K562 (cell line): ENCODE results near the gene COL4A2.

Source experiments
- CCAR2 ChIP-seq: fragments of 200-400 bp; formaldehyde crosslinking; IDR thresholded peaks from 2 replicates; pipeline ENCODE4 v1.6.1; 2017; ENCODE audit warnings: mild to moderate bottlenecking, low read depth, low read length
- CHD4 ChIP-seq: fragments of 200-600 bp; sonication (generic); IDR thresholded peaks from 3 replicates; pipeline ENCODE4 v1.6.1; 2012; ENCODE audit warnings: low read depth, mild to moderate bottlenecking, mixed read lengths, low read length, inconsistent platforms; ENCODE audit not compliant: insufficient read depth, insufficient replicate concordance, poor library complexity, severe bottlenecking
- ETV5 ChIP-seq: sonication (generic); formaldehyde crosslinking; IDR thresholded peaks from 2 replicates; pipeline ENCODE4 v1.4.0; 2020; ENCODE audit warnings: low read depth, mild to moderate bottlenecking, missing genetic modification reagents
- FOS ChIP-seq: IDR thresholded peaks from 3 replicates; pipeline ENCODE4 v1.6.1; 2011; ENCODE audit not compliant: insufficient read length; ENCODE audit errors: extremely low read depth
- LARP7 ChIP-seq: fragments of 450-650 bp; IDR thresholded peaks from 2 replicates; pipeline ENCODE4 v1.6.1; 2016
- MAX ChIP-seq: sonication (generic); formaldehyde crosslinking; IDR thresholded peaks from 2 replicates; pipeline ENCODE4 v1.9.0; 2022; ENCODE audit warnings: mild to moderate bottlenecking, missing genetic modification reagents
- POLR2A ChIP-seq: fragments of 450-650 bp; conservative IDR thresholded peaks from 2 replicates; pipeline ENCODE4 v1.6.1; 2016
- POLR2AphosphoS2 ChIP-seq: IDR thresholded peaks from 2 replicates; pipeline ENCODE4 v1.6.1; 2012; ENCODE audit warnings: low read length, improper control_type of control experiment
- POLR2AphosphoS5 ChIP-seq: IDR thresholded peaks from 2 replicates; pipeline ENCODE4 v1.6.1; 2011; ENCODE audit warnings: mild to moderate bottlenecking, low read depth, low read length, moderate library complexity; ENCODE audit not compliant: control insufficient read depth, insufficient read depth
- YY1 ChIP-seq, 3 experiments: IDR thresholded peaks; 2 replicates each; pipeline ENCODE4 v1.6.1; 2011; ENCODE audit warnings: low read length in 2 of 3, mild to moderate bottlenecking in 2 of 3, moderate library complexity in 2 of 3, borderline replicate concordance in 1 of 3, control low read depth in 1 of 3, low read depth in 1 of 3; ENCODE audit not compliant: insufficient read depth in 3 of 3, insufficient replicate concordance in 2 of 3, control insufficient read depth in 1 of 3, insufficient read length in 1 of 3; ENCODE audit errors: extremely low read depth in 1 of 3
- ZKSCAN8 ChIP-seq: fragments of 200-800 bp; sonication (Bioruptor generic); IDR thresholded peaks from 2 replicates; pipeline ENCODE4 v1.6.1; 2016; ENCODE audit warnings: missing genetic modification characterization, missing compliant biosample characterization
- TF ChIP-seq, protein P1 (sequence below): fragments of 450-650 bp; IDR thresholded peaks from 2 replicates; pipeline ENCODE4 v1.6.1; 2018; ENCODE audit warnings: mild to moderate bottlenecking, low read depth; ENCODE audit not compliant: partially characterized antibody
- TF ChIP-seq, protein P2 (sequence below): IDR thresholded peaks from 3 replicates; pipeline ENCODE4 v1.6.1; 2011; ENCODE audit warnings: borderline replicate concordance, mild to moderate bottlenecking, moderate library complexity; ENCODE audit not compliant: insufficient read length; ENCODE audit errors: extremely low read depth

DNA sequence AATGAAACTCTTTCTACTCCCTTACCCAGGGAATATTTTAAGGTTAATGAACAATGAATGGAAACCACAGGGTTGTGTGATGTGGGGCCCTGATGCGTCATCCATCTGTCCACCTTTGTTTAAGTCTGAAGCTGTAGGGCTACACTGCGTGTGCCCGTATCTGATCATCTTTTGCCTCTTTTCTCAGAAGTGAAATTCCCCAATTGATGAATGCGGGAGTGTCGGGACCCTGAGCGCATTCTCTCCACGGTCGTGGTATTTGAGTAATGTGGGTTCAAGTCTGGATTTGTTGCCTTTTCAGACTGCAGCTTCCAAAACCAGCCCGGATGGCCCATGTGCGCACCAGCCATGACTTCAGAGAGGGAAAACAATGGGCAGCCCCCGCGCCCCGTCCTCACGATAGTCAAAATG, 112.3 kb downstream of the COL4A2 start:
- TF ChIP-seq ZKSCAN8 (no peak), POLR2AphosphoS2 (no peak), ETV5 (CRISPR knock-in tag) (no peak), MAX (CRISPR knock-in tag) (no peak), CCAR2 (no peak), POLR2A (no peak), CHD4 (no peak), LARP7 (no peak), YY1 (IDR thresholded peaks at IDR 0.05; ENCODE audit: borderline replicate concordance in 1 of 3, control insufficient read depth in 1 of 3, extremely low read depth in 1 of 3, insufficient read depth in 3 of 3, insufficient read length in 1 of 3, insufficient replicate concordance in 2 of 3, low read depth in 1 of 3, low read length in 2 of 3) (no peak), POLR2AphosphoS5 (no peak), FOS (no peak)
- TF ChIP-seq, protein P1, sequence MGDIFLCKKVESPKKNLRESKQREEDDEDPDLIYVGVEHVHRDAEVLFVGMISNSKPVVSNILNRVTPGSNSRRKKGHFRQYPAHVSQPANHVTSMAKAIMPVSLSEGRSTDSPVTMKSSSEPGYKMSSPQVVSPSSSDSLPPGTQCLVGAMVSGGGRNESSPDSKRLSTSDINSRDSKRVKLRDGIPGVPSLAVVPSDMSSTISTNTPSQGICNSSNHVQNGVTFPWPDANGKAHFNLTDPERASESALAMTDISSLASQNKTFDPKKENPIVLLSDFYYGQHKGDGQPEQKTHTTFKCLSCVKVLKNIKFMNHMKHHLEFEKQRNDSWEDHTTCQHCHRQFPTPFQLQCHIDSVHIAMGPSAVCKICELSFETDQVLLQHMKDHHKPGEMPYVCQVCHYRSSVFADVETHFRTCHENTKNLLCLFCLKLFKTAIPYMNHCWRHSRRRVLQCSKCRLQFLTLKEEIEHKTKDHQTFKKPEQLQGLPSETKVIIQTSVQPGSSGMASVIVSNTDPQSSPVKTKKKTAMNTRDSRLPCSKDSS, result no peak
- TF ChIP-seq, protein P2, sequence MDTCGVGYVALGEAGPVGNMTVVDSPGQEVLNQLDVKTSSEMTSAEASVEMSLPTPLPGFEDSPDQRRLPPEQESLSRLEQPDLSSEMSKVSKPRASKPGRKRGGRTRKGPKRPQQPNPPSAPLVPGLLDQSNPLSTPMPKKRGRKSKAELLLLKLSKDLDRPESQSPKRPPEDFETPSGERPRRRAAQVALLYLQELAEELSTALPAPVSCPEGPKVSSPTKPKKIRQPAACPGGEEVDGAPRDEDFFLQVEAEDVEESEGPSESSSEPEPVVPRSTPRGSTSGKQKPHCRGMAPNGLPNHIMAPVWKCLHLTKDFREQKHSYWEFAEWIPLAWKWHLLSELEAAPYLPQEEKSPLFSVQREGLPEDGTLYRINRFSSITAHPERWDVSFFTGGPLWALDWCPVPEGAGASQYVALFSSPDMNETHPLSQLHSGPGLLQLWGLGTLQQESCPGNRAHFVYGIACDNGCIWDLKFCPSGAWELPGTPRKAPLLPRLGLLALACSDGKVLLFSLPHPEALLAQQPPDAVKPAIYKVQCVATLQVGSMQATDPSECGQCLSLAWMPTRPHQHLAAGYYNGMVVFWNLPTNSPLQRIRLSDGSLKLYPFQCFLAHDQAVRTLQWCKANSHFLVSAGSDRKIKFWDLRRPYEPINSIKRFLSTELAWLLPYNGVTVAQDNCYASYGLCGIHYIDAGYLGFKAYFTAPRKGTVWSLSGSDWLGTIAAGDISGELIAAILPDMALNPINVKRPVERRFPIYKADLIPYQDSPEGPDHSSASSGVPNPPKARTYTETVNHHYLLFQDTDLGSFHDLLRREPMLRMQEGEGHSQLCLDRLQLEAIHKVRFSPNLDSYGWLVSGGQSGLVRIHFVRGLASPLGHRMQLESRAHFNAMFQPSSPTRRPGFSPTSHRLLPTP, result no peak
